GM19043 (cell line): Measurements from ENCODE around the gene EXOC3L2.
"Not testable (repeated sequence)": the region's sequence is repeated elsewhere in the genome, so short reads cannot be mapped to it uniquely, and the experiment has no call there.

Experiments used
- ATAC-seq: cut with Tn5 transposase; IDR thresholded peaks from one replicate; pipeline ENCODE4 v1.9.1; 2021; ENCODE audit warnings: low read depth; ENCODE audit not compliant: unreplicated experiment

Gene EXOC3L2

DNA sequence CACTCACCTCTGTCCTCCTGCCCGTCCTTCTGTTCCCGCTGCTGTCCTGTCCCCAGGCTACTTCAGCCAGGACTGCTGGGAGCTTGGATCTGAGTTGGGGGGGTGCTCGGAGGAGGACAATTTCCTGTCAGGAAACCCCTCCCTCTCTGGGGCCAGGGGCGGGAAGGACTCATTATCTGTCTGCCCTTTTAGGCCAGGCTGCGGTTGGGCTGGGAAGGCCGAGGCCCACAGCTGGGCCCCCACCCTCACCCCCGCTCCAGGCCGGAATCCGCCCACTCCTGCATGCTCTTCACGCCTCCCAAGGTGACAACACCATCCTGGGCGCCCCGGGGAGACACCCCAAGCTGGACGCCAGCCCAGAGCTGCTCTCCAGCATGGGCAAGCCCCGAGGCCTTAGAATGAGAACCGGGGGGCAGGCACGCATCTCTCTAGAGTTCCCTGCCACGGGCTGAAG is at the start of gene EXOC3L2:
Gene EXOC3L2 (minus strand): TSS at position 74 of the 454 bp plus-strand sequence. CDS start 6,362 bp downstream, outside the sequence.
- ATAC-seq, result no peak

DNA sequence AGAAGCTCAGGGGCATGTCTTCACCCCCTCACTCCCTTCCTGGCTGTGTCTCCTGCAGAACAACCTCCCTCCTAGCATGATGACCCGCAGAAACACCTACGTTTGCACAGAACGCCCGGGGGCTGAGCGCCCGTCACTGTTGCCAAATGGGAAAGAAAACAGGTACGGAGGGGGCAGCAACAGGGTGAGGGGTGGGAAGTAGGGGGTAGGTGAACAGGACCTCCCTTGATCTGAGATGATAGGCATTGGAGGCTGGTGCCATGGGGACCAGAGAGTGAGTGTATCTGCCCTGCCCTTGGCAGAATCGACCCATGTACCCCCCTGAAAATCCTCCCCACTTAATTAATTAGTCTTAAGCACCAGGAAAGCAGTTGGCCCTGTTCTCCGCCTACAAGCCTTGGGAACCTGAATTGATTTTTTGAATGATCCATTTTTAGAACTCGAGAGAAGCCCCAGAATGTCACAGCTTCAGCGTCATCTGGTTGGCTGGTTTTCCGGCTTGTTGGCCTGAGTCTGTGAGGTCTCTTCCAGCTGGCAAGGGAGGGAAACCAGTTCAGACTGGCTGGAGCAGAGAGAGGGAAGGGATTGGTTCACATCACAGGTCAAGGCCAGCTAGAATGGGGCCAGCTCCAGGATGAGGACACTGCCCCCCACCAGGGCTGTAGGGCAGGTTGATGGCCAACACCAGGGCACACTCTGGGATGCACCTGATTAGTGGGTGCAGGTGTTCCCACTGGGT is 49.3 kb upstream of the EXOC3L2 start:
- ATAC-seq, result no peak

DNA sequence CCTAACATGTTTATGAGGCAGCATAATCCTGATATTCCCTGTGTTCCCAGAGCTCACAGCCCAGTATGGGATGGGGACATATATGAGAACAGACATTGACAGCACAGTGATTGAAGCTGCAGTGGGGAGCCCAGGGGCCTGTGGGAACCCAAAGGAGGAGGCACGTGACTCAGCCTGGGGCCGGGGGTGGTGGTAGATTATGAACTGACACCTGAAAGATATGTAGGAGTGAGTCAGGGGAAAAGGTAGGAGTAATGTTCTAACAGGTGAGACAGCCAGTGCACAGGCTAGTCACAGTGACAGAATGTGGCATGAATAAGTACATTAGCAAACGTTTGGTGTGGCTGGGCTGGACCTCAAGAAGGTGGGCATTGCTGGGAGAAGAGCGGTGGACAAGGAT is 48.5 kb upstream of the EXOC3L2 start:
- ATAC-seq, result no peak

DNA sequence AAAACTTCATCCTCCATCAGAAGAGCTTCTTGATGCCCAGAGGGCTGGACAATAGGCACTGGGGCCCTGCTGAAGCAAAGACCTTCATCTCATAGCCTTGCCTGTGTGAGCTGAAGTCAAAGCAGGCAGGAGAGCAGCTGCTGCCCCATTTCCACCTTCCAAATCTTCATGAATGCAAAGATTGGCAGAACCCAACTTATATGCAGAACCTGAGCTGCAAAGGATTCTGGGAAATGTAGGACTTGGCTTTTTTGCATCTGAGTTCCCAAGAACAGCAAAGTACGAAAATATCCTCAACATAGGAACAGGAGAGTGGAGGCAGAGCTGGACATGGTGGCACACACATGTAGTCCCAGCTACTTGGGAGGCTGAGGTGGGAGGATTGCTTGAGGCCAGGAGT is 46.6 kb upstream of the EXOC3L2 start:
- no peak for ATAC-seq

DNA sequence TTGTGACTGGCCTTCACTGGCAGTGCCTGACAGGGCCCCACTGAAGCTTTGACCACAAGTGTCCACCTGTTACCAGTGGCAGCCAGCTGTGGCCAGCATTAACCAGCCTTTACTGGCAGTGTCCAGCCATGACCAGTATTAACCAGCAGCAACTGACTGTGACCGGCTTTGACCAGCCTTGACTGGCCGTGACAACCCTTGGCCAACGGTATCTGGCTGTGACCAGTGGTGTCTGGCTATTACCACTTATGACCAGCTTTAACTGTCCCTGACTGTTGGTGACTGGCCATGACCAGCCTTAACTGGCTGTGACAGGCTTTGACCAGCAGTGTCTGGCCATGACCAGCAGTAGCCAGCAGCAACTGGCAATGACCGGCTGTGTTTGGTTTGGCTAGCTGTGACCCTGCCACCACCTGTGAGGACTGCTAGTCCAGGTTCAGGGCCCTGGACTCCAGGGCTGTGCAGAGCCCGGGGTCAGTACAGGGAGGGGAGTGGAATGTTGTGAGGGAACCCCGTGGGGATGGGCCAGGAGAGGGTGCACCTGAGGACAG is 45.2 kb upstream of the EXOC3L2 start:
- no peak for ATAC-seq

DNA sequence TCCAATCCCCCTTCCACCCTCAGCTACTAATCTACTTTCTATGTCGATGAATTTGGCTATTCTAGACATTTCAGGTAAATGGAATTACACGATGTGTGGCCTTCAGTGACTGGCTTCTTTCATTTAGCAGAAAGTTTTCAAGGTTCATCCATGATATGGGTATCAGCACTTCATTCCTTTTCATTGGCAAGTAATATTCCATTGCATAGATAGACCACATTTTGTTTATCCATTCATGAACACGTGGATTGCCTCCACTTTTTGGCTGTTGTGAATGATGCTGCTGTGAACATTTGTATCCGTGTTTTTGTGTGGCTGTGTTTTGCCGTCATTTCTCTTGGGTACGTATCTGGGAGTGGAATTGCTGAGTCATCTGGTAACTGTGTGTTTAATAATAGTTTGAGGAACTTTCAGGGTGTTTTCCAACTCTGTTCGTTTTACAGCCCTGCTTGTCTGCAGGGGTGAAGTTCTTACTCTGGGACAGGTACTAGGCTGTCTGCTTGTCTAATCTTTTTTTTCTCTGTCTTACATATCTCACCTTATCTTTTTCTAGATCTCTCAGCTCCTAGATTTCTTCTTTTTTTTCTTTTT is 38.3 kb upstream of the EXOC3L2 start:
- no peak for ATAC-seq

DNA sequence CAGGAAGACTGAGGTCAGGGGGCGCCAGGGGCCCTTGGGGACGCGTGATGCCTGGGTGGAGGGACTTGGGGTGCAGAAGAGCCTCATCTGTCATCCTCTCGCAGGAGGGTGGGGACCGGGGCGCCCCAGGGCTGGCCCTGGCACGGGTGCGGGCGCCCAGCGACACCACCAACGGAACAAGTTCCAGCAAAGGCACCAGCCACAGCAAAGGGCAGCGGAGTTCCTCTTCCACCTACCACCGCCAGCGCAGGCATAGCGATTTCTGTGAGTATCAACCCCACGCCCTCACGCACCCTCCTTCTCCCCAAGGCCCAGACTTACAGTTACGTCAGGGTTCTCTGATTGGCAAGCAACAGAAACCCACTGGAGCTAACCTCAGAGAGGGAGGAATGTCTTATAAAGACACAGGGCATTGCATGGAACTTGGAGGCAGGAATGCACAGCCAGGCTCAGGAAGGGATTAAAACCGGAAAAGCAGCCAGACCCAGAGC is 35.3 kb upstream of the EXOC3L2 start:
- ATAC-seq, result no peak

DNA sequence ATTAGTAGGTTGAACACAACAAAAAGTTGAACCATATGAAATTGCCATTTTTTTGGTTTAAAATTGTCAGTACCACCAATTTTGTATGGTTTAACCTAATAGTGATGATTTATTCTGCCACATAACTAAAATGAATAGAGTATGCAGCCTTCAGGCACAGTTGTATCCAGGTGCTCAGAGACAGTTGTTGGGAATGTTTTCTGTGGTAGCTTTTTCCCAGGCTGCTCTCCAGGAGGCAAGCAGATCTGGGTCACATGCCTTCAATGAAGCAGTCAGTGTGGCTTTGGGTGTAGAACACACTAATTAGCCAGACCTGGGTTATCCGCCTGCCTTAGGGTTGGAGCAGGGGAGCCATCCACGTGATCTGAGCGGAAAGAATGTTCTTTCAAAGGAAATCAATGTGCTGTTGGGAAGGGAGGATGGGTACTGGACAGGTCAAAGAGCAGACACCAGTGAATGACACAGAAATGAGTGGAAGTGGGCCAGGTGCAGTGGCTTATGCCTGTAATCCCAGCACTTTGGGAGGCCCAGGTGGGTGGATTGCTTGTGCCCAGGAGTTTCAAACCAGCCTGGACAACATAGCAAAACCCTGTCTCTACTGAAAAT is 34.5 kb upstream of the EXOC3L2 start:
- no peak for ATAC-seq

DNA sequence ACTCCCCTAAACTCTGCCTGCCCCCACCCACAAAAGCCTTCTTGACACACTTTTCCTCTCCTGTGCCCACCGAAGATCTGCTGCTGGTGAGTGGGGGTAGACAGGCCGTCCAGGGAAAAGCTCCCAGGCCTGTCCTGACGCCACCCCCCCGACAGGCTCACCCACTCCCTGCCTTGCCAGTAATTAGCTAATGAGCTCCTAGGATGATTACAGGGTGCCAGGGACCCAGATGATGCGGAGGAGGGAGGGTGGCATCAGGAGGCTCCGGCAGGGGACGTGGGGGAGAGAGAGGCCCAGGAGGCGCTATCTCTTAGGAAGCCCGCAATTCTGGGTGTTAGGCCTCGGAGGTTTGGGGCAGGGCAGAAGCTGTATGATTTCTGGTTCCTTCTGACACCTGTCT is 32.9 kb upstream of the EXOC3L2 start:
- no peak for ATAC-seq

DNA sequence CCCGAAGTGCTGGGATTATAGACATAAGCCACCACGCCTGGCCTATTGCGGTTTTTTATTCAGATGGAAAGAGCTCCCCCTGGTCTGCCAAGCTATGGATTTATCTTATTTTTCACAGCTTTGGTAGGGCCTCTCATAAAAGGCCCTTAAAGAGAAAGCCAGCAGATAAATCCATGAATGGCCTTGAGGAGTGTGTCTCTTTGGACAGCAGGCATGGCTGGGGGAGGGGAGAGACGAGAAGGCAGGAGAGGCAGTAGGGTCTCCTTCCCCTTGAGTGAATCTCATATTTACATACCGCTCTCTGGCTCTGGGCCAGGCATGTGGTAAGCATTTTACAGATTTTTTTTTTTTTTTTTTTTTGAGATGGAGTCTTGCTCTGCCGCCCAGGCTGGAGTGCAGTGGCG is 31.1 kb upstream of the EXOC3L2 start:
- no peak for ATAC-seq

DNA sequence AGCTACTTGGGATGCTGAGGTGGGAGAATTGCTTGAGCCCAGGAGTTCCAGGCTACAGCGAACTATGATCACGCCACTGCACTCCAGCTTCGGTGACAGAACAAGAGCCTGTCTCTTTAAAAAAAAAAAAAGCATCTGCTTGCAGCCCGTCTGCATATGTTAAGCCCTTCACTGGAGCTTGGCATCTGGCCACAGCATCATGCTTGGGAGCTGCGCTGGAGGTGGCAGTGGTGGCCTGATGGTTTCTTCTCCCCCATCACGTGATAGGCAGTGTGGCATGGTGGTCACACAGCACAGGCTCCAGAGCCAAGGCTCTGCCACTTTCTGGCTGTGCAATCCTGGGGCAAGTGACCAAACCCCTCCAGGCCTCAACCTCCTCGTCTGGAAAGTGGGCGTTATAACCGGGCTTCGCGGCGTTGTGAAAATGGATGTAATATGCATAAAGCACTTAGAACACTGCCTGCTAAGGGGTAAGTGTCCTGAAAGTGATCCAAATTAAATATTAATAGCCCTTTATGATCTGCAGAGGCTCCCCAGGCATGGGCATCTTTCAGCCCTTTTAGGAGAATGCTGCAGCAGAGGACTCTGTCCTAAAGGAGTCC is 30.3 kb upstream of the EXOC3L2 start:
- ATAC-seq, result no peak

DNA sequence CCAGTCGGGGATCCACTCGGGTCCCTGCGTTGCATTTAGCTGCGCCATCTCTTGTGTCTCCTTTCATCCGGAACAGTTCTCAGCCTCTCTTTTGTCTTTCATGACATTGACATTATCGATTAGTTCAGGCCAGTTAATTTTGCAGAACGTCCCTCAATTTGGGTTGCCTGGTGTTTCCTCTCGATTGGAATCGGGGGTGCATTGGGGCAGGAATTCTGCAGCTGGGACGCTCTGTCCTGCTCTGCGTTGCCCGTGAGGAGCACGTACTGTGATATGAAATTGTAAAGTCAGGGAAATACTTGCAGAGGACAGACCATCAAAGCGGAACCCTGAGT is 28.3 kb upstream of the EXOC3L2 start:
- ATAC-seq, result no peak

DNA sequence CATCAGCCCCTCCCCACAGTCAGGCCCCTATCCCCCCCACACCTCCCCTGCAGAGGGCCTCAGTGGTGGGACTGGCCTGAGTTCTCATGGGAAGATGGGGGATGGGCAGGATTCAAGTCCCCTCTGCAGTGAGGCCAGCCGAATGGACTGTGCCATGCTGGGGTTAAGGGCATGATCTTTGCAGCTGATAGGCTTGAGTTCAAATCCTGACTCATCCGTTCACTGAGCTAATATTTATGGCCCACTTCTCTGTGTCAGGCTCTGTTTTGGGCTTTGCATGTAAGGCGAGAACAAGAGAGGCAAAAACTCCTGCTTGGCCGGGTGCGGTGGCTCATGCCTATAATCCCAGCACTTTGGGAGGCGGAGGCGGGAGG is 26.5 kb upstream of the EXOC3L2 start:
- no peak for ATAC-seq

DNA sequence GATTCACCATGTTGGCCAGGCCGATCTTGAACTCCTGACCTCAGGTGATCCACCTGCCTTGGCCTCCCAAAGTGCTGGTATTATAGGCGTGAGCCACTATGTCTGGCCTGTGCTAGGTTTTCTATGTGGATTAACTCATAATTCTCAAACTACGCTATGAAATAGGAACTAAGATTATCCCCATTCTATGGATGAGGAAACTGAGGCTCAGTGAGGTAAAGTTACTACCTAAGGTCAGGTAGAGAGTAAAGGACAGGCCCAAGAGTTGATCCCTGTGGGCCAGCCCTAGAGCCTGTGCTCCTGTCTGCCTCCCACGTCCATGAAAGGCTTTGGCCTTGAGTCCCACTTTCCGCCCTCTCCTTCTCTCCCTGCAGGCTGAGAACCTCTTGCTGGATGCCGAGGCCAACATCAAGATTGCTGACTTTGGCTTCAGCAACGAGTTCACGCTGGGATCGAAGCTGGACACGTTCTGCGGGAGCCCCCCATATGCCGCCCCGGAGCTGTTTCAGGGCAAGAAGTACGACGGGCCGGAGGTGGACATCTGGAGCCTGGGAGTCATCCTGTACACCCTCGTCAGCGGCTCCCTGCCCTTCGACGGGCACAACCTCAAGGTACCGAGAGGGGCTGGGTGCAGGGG is 26.0 kb upstream of the EXOC3L2 start:
- no peak for ATAC-seq

DNA sequence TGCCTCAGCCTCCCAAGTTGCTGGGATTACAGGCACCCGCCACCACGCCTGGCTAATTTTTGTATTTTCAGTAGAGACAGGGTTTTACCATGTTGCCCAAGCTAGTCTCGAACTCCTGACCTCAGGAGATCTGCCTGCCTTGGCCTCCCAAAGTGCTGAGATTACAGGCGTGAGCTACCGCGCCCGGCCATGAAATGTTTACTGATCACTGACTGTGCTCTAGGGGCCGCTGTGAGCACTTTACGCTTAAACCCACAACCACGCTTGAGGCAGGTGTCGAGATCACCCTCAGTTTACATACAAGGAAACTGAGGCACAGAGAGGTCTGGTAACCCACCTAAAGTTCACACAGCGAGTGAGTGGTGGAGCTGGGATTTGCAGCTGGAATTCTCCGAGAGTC is 24.7 kb upstream of the EXOC3L2 start:
- ATAC-seq, result not testable (repeated sequence)

DNA sequence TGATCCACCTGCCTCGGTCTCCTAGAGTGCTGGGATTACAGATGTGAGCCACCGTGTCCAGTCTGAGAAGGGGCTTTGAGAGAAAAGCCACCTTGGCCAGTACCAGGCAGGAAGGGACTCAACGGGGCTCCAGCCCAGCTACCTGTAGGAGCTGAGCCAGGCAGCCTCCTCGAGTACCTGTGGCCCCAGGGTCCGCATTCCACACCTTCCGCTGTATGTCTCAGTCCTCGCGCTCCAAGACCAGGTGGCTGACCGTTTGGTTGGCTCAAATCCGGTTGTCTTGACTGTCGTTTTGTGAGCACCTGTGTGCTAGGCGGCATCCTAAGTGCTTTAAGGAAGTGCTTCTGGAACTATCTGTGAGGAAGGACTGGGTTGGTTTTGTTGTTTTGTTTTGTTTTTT is 22.1 kb upstream of the EXOC3L2 start:
- no peak for ATAC-seq

DNA sequence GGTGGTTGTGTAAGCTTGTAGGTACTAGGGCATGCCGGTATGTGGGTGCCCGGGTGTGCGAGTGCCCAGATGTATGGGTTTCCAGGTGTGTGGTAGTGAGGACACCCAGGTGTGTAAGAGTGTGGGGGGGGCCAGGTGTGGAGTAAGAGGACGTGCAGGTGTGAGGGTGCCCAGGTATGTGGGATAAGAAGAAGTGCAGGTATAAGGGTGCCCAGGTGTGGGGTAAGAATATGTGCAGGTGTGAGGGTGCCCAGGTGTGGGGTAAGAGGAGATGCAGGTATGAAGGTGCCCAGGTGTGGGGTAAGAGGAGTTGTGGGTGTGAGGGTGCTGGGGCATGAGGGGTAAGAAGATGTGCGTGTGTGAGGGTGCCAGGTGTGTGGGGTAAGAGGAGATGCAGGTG is 20.2 kb upstream of the EXOC3L2 start:
- no peak for ATAC-seq

DNA sequence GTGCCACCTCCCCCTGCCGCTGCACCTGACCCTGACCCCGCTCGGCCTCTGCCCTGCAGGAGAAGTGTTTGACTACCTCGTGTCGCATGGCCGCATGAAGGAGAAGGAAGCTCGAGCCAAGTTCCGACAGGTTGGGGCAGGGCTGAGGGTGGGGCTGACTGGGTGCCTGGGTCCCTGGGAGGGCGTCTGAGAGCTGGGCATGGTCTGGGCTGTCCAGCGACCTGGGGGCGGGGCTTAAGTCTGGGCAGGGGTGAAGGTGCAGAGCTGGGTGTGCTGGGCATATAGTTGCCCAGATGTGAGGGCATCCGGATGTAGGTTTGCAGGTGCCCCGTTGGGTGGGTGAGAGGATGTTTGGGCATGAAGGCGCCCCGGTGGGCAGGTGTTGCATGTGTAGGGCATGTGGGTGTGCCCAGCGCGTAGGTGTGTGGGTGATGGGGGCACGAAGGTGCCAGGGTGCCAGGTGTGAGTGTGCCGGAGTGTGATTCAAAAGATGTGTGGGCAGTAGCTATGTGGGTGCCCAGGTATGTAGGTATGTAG is 19.6 kb upstream of the EXOC3L2 start:
- no peak for ATAC-seq

DNA sequence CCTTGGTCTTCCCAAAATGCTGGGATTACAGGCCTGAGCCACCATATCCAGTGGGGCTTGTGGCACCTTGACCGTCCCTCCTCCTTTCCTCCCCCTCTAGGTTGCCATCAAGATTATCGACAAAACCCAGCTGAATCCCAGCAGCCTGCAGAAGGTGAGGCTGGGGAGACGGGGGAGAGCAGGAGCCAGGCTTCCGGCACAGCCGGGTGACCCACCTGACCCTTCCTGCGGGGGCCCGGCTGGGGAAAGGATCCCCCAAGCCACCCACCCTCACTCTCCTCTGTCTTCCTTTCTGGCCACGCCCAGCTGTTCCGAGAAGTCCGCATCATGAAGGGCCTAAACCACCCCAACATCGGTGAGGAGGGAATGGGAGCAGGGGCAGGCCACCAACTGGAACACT is 17.8 kb upstream of the EXOC3L2 start:
- no peak for ATAC-seq

DNA sequence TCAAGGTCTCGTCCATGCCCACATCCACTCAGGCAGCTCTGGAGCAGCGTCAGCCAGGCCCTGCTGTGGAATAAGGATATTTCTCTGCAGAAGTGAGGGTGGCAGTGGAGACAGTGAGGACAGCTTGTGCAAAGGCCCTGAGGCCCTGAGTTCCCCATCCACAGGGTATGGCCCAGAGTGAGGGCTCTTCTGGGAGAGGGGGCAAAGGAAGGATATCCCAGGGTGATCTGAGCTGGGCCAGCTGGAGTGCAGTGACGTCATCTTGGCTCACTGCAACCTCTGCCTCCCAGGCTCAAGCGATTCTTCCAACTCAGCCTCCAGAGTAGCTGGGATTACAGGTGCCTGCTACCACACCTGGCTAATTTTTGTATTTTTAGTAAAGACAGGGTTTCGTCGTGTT is 17.4 kb upstream of the EXOC3L2 start:
- ATAC-seq, result no peak

DNA sequence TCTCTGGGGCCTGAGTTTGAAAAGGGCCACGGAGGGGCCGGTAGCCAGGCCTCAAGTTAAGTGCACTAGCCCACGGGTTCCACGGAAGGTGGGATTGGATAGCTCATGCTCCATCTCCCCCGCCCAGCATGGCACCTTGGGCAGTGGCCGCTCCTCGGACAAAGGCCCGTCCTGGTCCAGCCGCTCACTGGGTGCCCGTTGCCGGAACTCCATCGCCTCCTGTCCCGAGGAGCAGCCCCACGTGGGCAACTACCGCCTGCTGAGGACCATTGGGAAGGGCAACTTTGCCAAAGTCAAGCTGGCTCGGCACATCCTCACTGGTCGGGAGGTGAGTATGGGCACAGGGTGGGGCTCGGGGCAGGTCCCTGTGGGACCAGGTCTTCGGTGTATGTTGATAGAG is 13.7 kb upstream of the EXOC3L2 start:
- ATAC-seq, result no peak
